AG09309 (cell line): ENCODE results near the gene PBLD.

Experiments used
- DNase-seq: peaks from one replicate; pipeline ENCODE4 v3.0.0-alpha.2; 2010; ENCODE audit warnings: low read depth
- H3K4me3 ChIP-seq: 2 replicates; pipeline ENCODE4 v1.5.1; 2011; ENCODE audit warnings: mild to moderate bottlenecking, low read depth, low read length, moderate library complexity; ENCODE audit not compliant: control insufficient read depth
- TF ChIP-seq, protein P1 (sequence below): IDR thresholded peaks from 2 replicates; pipeline ENCODE4 v1.5.1; 2011; ENCODE audit warnings: mild to moderate bottlenecking, low read depth, low read length, inconsistent platforms; ENCODE audit not compliant: insufficient read depth, control insufficient read depth; ENCODE audit errors: missing control alignments

Gene PBLD

DNA sequence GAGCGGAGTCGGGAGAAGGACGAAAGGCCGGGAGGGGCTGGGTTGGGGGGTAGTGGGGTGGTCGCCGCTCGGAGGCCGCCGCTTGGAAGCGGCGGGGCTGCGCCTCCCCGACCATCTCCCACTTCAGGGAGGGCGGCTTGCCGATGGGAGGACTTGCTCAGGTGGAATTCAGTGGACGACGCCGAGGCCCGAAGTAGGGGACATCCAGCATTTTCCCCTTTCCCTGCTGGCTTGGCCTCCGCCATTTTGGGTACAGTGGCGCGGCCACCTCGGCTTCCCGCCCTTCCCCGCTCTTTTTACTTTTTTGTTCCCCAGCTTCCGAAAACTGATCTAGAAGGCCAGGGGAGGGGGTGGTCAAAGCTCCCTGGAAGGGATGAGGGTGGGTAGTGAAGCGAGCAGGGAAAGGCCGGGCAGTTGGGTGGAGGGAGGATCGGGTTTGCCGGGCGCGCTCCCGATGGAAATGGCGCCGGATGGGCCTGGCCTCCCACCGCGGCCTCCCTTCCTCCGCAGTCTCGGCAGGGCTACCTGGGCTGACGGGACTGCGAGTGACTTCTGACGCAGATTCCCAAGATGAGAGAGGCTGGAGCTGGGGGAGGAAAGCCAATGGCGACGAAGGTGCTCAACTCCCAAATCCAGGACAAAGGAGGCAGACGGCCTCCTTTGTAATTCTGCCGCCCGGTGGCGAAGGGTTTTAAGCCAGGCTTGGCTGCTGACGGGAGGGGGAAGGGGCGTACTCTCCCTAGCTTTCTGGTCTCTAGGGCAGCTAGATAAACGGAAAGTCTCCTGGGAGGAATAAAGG lies at the start of gene PBLD:
Gene PBLD, minus strand, starts transcription at position 670 of the 799 bp plus-strand sequence. CDS start 26,084 bp downstream, outside the sequence.
- peak; percentile 37 for DNase-seq
- peak within 1 kb of the TSS; percentile 72 for H3K4me3 ChIP-seq
- TF ChIP-seq, protein P1, sequence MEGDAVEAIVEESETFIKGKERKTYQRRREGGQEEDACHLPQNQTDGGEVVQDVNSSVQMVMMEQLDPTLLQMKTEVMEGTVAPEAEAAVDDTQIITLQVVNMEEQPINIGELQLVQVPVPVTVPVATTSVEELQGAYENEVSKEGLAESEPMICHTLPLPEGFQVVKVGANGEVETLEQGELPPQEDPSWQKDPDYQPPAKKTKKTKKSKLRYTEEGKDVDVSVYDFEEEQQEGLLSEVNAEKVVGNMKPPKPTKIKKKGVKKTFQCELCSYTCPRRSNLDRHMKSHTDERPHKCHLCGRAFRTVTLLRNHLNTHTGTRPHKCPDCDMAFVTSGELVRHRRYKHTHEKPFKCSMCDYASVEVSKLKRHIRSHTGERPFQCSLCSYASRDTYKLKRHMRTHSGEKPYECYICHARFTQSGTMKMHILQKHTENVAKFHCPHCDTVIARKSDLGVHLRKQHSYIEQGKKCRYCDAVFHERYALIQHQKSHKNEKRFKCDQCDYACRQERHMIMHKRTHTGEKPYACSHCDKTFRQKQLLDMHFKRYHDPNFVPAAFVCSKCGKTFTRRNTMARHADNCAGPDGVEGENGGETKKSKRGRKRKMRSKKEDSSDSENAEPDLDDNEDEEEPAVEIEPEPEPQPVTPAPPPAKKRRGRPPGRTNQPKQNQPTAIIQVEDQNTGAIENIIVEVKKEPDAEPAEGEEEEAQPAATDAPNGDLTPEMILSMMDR: peak; percentile 59

DNA sequence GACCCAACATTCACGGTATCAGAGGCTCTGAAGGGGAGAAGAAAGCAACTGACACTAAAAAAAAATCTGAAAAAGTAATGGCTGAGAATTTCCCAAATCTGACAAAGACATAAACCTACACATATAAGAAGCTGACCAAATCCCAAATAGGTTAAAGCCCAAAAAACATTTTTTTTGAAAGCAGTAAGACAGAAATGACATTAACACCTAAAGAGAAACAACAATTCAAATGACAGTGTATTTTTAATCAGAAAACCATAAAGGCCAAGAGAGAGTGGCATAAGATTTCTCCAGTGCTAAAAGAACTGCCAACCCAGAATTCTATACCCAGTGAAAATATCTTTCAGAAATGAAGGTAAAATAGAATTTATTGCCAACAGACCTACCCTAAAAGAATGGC lies 38.9 kb upstream of the PBLD start:
- TF ChIP-seq, protein P1: no peak
- no peak for DNase-seq
- no peak overlapping the region for H3K4me3 ChIP-seq

DNA sequence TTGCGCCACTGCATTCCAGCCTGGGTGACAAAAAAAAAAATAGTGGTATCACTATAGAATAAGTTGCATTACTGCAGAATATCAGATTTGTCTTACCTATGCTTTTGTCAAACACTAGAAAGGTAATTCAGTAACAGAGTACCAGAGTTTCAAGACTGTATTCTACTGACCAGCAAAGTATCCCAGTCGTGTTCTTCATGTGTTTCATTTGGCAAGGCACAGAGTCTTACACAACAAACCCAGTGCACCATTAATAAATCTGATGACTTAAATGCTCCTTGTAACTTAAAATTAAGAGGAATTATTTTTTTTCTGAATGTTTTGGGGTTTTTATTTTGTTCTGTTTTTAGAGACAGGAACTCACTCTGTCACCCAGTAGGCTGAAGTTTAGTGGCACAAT lies 34.4 kb upstream of the PBLD start:
- TF ChIP-seq, protein P1: no peak
- no peak for DNase-seq

DNA sequence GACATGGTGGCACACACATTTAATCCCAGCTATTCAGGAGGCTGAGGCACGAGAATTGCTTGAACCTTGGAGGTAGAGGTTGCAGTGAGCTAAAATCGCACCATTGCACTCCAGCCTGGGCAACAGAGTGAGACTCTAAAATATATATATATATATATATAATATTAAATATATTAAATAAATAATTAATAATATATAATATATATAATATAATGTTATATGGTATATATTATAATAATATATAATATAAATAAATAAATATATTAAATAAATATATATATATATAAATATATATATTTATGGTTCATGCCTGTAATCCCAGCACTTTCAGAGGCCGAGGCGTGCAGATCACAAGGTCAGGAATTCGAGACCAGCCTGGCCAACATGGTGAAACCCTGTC lies 33.9 kb upstream of the PBLD start:
- no peak overlapping the region for H3K4me3 ChIP-seq
- TF ChIP-seq, protein P1: no peak
- no peak for DNase-seq

More for the DNA sequence above, 34.4 kb upstream of the PBLD start:
- H3K4me3 ChIP-seq: no peak overlapping the region

DNA sequence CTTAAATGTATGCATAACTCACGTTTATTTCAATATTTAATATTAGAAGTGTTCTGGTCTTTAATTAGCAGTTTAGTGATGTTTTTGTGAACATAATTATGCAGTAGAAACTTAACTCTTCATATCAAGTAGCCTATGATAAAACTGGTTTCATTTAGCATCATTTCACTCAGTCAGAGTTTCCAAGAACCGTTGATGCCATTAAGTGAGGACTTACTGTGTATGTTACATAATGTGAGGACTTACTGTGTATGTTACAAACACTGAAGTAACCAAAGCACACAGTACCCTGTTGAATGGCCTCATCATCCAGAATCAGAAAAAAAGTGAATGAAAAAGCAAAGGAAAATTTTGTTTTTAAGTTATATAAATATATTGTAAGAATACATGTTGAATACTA lies 32.9 kb upstream of the PBLD start:
- TF ChIP-seq, protein P1: no peak
- H3K4me3 ChIP-seq: no peak overlapping the region
- DNase-seq: no peak

DNA sequence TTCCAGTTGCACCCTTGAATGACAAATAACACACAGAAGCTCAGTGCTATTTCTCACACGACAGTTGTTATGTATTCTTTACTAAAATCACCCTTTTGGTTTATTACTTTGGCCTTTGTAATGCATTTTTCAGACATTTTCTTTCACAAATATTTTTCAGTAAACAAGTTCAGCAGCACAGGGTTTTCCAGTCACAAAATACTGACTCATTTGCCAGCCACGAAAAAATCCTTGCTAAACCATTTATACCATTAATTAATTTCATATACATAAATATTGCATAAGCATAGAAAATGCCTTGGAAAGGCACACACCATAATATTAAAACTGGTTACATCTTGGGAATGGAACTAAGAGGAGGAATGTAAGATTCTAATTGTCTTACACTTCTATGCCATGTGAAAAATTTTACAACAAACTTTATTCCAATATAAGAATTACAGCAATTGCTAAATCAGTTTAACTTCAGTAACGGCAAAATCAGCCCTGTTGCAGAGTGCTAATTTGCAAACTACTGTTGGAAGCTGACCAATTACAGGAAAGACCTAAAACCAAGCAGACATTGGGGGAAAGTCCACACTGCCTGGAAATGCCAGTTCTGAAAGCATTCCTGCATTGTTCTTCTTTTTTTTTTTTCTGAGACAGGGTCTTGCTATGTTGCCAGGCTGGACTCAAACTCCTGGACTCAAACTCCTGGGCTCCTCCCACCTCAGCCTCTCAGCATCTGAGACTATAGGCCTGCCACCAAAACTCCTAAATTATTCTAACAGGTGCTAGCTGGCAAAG lies 31.6 kb upstream of the PBLD start:
- TF ChIP-seq, protein P1: no peak
- DNase-seq: no peak
- H3K4me3 ChIP-seq: no peak overlapping the region
